Left ventricle myocardium inferior (tissue), 1 donor: ENCODE measurements around the gene SUCLG1. TPM values are rescaled to one million over a fixed set of nuclear protein-coding genes. Genes with fewer than 3 reads are reported as not detected.
"Not testable (repeated sequence)": the region's sequence is repeated elsewhere in the genome, so short reads cannot be mapped to it uniquely, and the experiment has no call there.

Source experiments
- DNase-seq: peaks from one replicate; pipeline ENCODE4 v3.0.0-alpha.2; 2020
- H3K27ac ChIP-seq: fragments of 200-600 bp; replicated peaks from 2 replicates; pipeline ENCODE4 v1.8.0; 2021
- H3K27me3 ChIP-seq: fragments of 200-600 bp; 2 replicates; pipeline ENCODE4 v1.8.0; 2021; ENCODE audit warnings: low read depth
- H3K36me3 ChIP-seq: fragments of 200-600 bp; 2 replicates; pipeline ENCODE4 v1.8.0; 2021
- H3K4me1 ChIP-seq: fragments of 200-600 bp; 2 replicates; pipeline ENCODE4 v1.8.0; 2021
- H3K4me3 ChIP-seq: fragments of 200-600 bp; 2 replicates; pipeline ENCODE4 v1.8.0; 2021; ENCODE audit warnings: mild to moderate bottlenecking, moderate library complexity
- H3K9me3 ChIP-seq: fragments of 200-600 bp; replicated peaks from 2 replicates; pipeline ENCODE4 v1.8.0; 2021
- CTCF ChIP-seq: fragments of 200-600 bp; IDR thresholded peaks from 2 replicates; pipeline ENCODE4 v1.8.0; 2021; ENCODE audit warnings: antibody characterized with exemption, mild to moderate bottlenecking, borderline replicate concordance
- intact Hi-C: fragments of 100-400 bp; cut with micrococcal nuclease; formaldehyde crosslinking; loops from one replicate; pipeline ENCODE4 v1.11.0; 2022
- total RNA-seq: library from RNA; stranded (reverse); fragmentation: NEBNext Ultra II Directional; extraction: Animal tissue kit (Norgen Biotek cat#: 25700); gene quantifications from one replicate; pipeline ENCODE4 v1.2.1, GENCODE V29; 2021
- donor health status: DM: no; HTN: yes; CAD: no; lungs with severe emphysema.

Gene SUCLG1
- total RNA-seq, 1 donor from 2014 or later: 292 TPM

- H3K9me3 ChIP-seq: peaks cover 23% of the 10 kb centered on the region
- H3K27me3 ChIP-seq: no peaks in the 10 kb centered on the region
- no peaks in the 10 kb centered on the region for H3K36me3 ChIP-seq
- no peak for TF ChIP-seq CTCF
- no peaks in the 10 kb centered on the region for H3K4me1 ChIP-seq
- no peak for DNase-seq
- intact Hi-C loops: no loop called here
- no peak overlapping the region for H3K4me3 ChIP-seq
- H3K27ac ChIP-seq: no peak overlapping the region
These were observed 19.8 kb upstream of the SUCLG1 start for GRCh38 chr2:84478867-84479266.

GRCh38 chr2:84477886-84478285 is 18.8 kb upstream of the SUCLG1 start:
- no peaks in the 10 kb centered on the region for H3K27me3 ChIP-seq
- H3K4me1 ChIP-seq: no peaks in the 10 kb centered on the region
- H3K9me3 ChIP-seq: peaks cover 23% of the 10 kb centered on the region
- intact Hi-C loops: no loop called here
- DNase-seq: no peak
- no peak overlapping the region for H3K4me3 ChIP-seq
- no peak overlapping the region for H3K27ac ChIP-seq
- TF ChIP-seq CTCF: no peak
- H3K36me3 ChIP-seq: no peaks in the 10 kb centered on the region

- Histone ChIP-seq H3K9me3 (peaks cover 37% of the 10 kb centered on the region), H3K36me3 (no peaks in the 10 kb centered on the region), H3K4me1 (no peaks in the 10 kb centered on the region), H3K27ac (no peak overlapping the region), H3K4me3 (no peak overlapping the region), H3K27me3 (no peaks in the 10 kb centered on the region)
- DNase-seq: no peak
- TF ChIP-seq CTCF: no peak
- intact Hi-C loops: no loop called here
These were observed 15.1 kb upstream of the SUCLG1 start for GRCh38 chr2:84474176-84474575.

GRCh38 chr2:84472856-84473565 is 13.9 kb upstream of the SUCLG1 start:
- DNase-seq: no peak
- H3K4me3 ChIP-seq: no peak overlapping the region
- H3K4me1 ChIP-seq: no peaks in the 10 kb centered on the region
- H3K9me3 ChIP-seq: peaks cover 33% of the 10 kb centered on the region
- no peak overlapping the region for H3K27ac ChIP-seq
- H3K27me3 ChIP-seq: no peaks in the 10 kb centered on the region
- intact Hi-C loops: no loop called here
- H3K36me3 ChIP-seq: no peaks in the 10 kb centered on the region
- TF ChIP-seq CTCF: no peak

- H3K36me3 ChIP-seq, DNase-seq, H3K4me1 ChIP-seq, H3K4me3 ChIP-seq, H3K27me3 ChIP-seq, intact Hi-C loops, H3K27ac ChIP-seq: not testable (repeated sequence)
- peaks cover 27% of the 10 kb centered on the region for H3K9me3 ChIP-seq
These were observed 13.3 kb upstream of the SUCLG1 start for GRCh38 chr2:84472423-84472822.

GRCh38 chr2:84467389-84467788 is 8.3 kb upstream of the SUCLG1 start:
- intact Hi-C loops: no loop called here
- H3K4me3 ChIP-seq: no peak overlapping the region
- no peaks in the 10 kb centered on the region for H3K27me3 ChIP-seq
- TF ChIP-seq CTCF: no peak
- H3K4me1 ChIP-seq: no peaks in the 10 kb centered on the region
- no peak overlapping the region for H3K27ac ChIP-seq
- H3K36me3 ChIP-seq: no peaks in the 10 kb centered on the region
- H3K9me3 ChIP-seq: peaks cover 13% of the 10 kb centered on the region
- no peak for DNase-seq
